B cell (primary cell): ENCODE results near the gene DLGAP3.

Source experiments
- CTCF ChIP-seq: fragments of 200-600 bp; IDR thresholded peaks from one replicate; pipeline ENCODE4 v1.8.0; 2022; ENCODE audit warnings: antibody characterized with exemption, mild to moderate bottlenecking
- EZH2 ChIP-seq: IDR thresholded peaks from 2 replicates; pipeline ENCODE4 v1.6.1; 2012; ENCODE audit warnings: borderline replicate concordance, low read depth, mild to moderate bottlenecking, moderate library complexity, low read length; ENCODE audit not compliant: insufficient read depth, poor library complexity, severe bottlenecking

- TF ChIP-seq CTCF (no peak), EZH2 (no peak)
Measured at GRCh38 chr1:34899906-34900305, 29.5 kb downstream of the DLGAP3 start.
